ENCODE results near the gene ARL15. TPM values are rescaled to one million over a fixed set of nuclear protein-coding genes. Genes with fewer than 3 reads are reported as not detected.

Gene ARL15
- total and polyA plus RNA-seq, 2 of the 4 experiments (the other 2 are of a cell fraction) = 7.3 to 19.2 TPM

- Histone ChIP-seq H2AK9ac (replicated peaks; ENCODE audit: low read depth, low read length, poor library complexity) (no peak overlapping the region), H2BK120ac (ENCODE audit: low read depth, low read length) (no peak overlapping the region), H4K5ac (ENCODE audit: low read depth, low read length) (no peak overlapping the region), H3K9me3 (ENCODE audit: control insufficient read depth, insufficient read depth, low read length) (no peaks in the 10 kb centered on the region), H2AK5ac (ENCODE audit: low read depth, low read length) (no peak overlapping the region), H3K9ac (ENCODE audit: low read depth, low read length) (no peak overlapping the region), H3K36me3 (ENCODE audit: control insufficient read depth, insufficient read depth, low read length) (no peaks in the 10 kb centered on the region), H2AFZ (replicated peaks; ENCODE audit: low read length, poor library complexity) (no peak overlapping the region), H3K4ac (ENCODE audit: low read depth, low read length) (no peak overlapping the region), H3K18ac (ENCODE audit: low read depth, low read length) (no peak overlapping the region), H2BK5ac (ENCODE audit: low read depth, low read length, poor library complexity, severe bottlenecking) (no peak overlapping the region), H3K4me1 (ENCODE audit: control insufficient read depth, insufficient read depth, low read length) (no peaks in the 10 kb centered on the region), H4K20me1 (ENCODE audit: insufficient read depth, low read length) (no peaks in the 10 kb centered on the region; the same call in 1 of the 2 replicates), H3K14ac (replicated peaks; ENCODE audit: low read depth, low read length) (no peak overlapping the region), H2BK15ac (ENCODE audit: low read depth, low read length) (no peak overlapping the region), H3K23ac (ENCODE audit: low read depth, low read length) (no peak overlapping the region), H3K56ac (ENCODE audit: extremely low read depth, insufficient read depth, low read length) (no peak overlapping the region), H2BK20ac (ENCODE audit: low read depth, low read length) (no peak overlapping the region), H4K8ac (ENCODE audit: low read depth in 2 of 2, low read length in 2 of 2) (no peak overlapping the region), H3K27me3 (ENCODE audit: control insufficient read depth, insufficient read depth, low read length) (no peaks in the 10 kb centered on the region; the same call in 1 of the 2 replicates), H3K79me1 (ENCODE audit: low read depth in 1 of 2, low read length in 2 of 2) (peaks cover 0 to 10% of the 10 kb centered on the region in 2 experiments; a peak in 1 of 4 replicates), H3K9me1 (ENCODE audit: insufficient read depth, low read length) (no peaks in the 10 kb centered on the region), H3K4me2 (ENCODE audit: low read depth, low read length) (no peak overlapping the region), H4K91ac (ENCODE audit: insufficient read depth, low read depth, low read length) (no peak overlapping the region), H3K27ac (ENCODE audit: insufficient read depth, low read length) (no peak overlapping the region), H3K4me3 (ENCODE audit: insufficient read depth, low read depth, low read length) (no peak overlapping the region)
- ATAC-seq (ENCODE audit: low read depth) = no peak
- POLR2A ChIA-PET (ENCODE audit: unreplicated experiment) = no interaction called here
- TF ChIP-seq RCOR1 (IDR thresholded peaks at IDR 0.05; ENCODE audit: insufficient replicate concordance, low read length) (no peak), USF2 (IDR thresholded peaks at IDR 0.05; ENCODE audit: low read depth, low read length) (no peak)
- DNase-seq = no peak
- intact Hi-C loops (cut with micrococcal nuclease) (loop anchor here (10.0 kb wide), 1 partner anchor 1286 kb away; no protein-coding TSS in a partner anchor), in situ Hi-C loops (cut with MboI; ENCODE audit: low sequenced_read_pairs) (loop anchor here (5.0 kb wide), 2 partner anchors 1064 to 1104 kb away; no protein-coding TSS in a partner anchor), dilution Hi-C loops (cut with HindIII; ENCODE audit: low sequenced_read_pairs, unreplicated experiment) (no loop called here)
- WGBS, 2 experiments (ENCODE audit: extremely low coverage in 2 of 2, insufficient read length in 1 of 2) = 88% methylated on average over 2 of the region's 3 CpGs; no CpG with 5 or more reads in 1 of the 2 experiments
- CTCF ChIA-PET = interaction anchor here (1.0 kb wide), 1 partner anchor 188 kb away, joined by 4 read pairs; no protein-coding TSS in a partner anchor
- no TSS peak for BruUV-seq (replicated peaks)
These were observed 79.3 kb downstream of the ARL15 start for GRCh38 chr5:54230936-54231685.
